GM12891 (cell line): ENCODE data around the gene TRPV5.

Source experiments
- PAX5 ChIP-seq: IDR thresholded peaks from 2 replicates; pipeline ENCODE4 v1.6.1; 2011; ENCODE audit warnings: low read length, moderate library complexity, mild to moderate bottlenecking; ENCODE audit not compliant: insufficient read depth, severe bottlenecking
- POLR2A ChIP-seq: IDR thresholded peaks from 2 replicates; pipeline ENCODE4 v1.6.1; 2011; ENCODE audit warnings: low read depth, low read length, control low read depth
- POLR2AphosphoS5 ChIP-seq: IDR thresholded peaks from 2 replicates; pipeline ENCODE4 v1.6.1; 2011; ENCODE audit warnings: low read depth, low read length, control low read depth
- TAF1 ChIP-seq: IDR thresholded peaks from 2 replicates; pipeline ENCODE4 v1.6.1; 2011; ENCODE audit warnings: low read depth, low read length, control low read depth

DNA sequence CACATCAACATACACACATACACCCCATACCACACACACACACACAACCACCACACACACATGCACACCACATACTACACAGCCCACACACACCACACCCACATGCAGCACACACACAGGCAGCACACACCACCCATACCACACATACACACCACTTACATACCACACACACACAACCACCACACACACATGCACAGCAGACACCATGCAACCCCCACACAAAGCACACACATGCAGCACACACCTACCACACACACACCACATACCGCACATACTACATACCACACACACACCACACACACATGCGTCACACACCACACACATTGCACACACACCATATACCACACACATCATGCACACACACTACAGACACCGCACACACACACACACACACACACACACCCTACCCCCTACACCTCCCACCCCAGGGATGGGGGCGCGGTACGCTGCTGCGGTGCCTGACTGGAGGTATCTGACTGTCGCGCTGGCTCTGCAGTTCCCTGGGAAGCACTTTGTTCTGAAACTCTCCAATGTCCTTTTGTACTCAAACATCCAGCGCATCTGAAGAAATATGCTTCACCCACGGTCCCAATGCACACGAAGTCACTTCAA lies 42.6 kb downstream of the TRPV5 start:
- TF ChIP-seq POLR2AphosphoS5: no peak
- TF ChIP-seq TAF1: no peak
- TF ChIP-seq POLR2A: no peak
- TF ChIP-seq PAX5: no peak
